Right forelimb (tissue), 1 donor: ENCODE measurements around the gene CREBBP.

Experiments
- DNase-seq: peaks from one replicate; pipeline ENCODE4 v3.0.0-alpha.2; 2018

Gene CREBBP

GRCh38 chr16:3879258-3879886, 1.1 kb downstream of the CREBBP start:
- DNase-seq = no peak

- no peak for DNase-seq
These were observed 1.9 kb downstream of the CREBBP start for GRCh38 chr16:3878610-3879009.

GRCh38 chr16:3876695-3877094, 3.8 kb downstream of the CREBBP start:
- no peak for DNase-seq

GRCh38 chr16:3876160-3876559, 4.4 kb downstream of the CREBBP start:
- DNase-seq = no peak

- DNase-seq = no peak
These were observed 5.5 kb downstream of the CREBBP start for GRCh38 chr16:3874794-3875692.

GRCh38 chr16:3874242-3874641, 6.3 kb downstream of the CREBBP start:
- DNase-seq = no peak

GRCh38 chr16:3873482-3874173, 6.9 kb downstream of the CREBBP start:
- no peak for DNase-seq

- no peak for DNase-seq
These were observed 8.2 kb downstream of the CREBBP start for GRCh38 chr16:3872216-3872895.

GRCh38 chr16:3868967-3869366, 11.5 kb downstream of the CREBBP start:
- no peak for DNase-seq

GRCh38 chr16:3868556-3868955, 12.0 kb downstream of the CREBBP start:
- DNase-seq = no peak

- no peak for DNase-seq
These were observed 13.6 kb downstream of the CREBBP start for GRCh38 chr16:3866703-3867431.

- DNase-seq = no peak
These were observed 15.3 kb downstream of the CREBBP start for GRCh38 chr16:3865241-3865640.

GRCh38 chr16:3864562-3864961, 16.0 kb downstream of the CREBBP start:
- DNase-seq = no peak

GRCh38 chr16:3863587-3863986, 16.9 kb downstream of the CREBBP start:
- no peak for DNase-seq

- no peak for DNase-seq
These were observed 18.6 kb downstream of the CREBBP start for GRCh38 chr16:3861808-3862451.

GRCh38 chr16:3859889-3860288, 20.6 kb downstream of the CREBBP start:
- no peak for DNase-seq

- DNase-seq = no peak
These were observed 21.7 kb downstream of the CREBBP start for GRCh38 chr16:3858801-3859200.

- no peak for DNase-seq
These were observed 23.1 kb downstream of the CREBBP start for GRCh38 chr16:3857189-3858043.

- no peak for DNase-seq
These were observed 24.0 kb downstream of the CREBBP start for GRCh38 chr16:3856367-3857141.
